ENCODE results near the gene JPH3. TPM values are rescaled to one million over a fixed set of nuclear protein-coding genes. Genes with fewer than 3 reads are reported as not detected.
A peak's percentile ranks its signal among the peaks of the same experiment; 100 is the strongest.

JPH3 gene
- total RNA-seq, 1 experiment from 2014 or later: 0.57 TPM

GRCh38 chr16:87600246-87600645, 2.1 kb upstream of the JPH3 start:
- Mint-ChIP-seq H3K4me1 (ENCODE audit: low read depth, unreplicated experiment) (peaks cover 6% of the 10 kb centered on the region), H3K36me3 (ENCODE audit: insufficient read depth, unreplicated experiment) (no peaks in the 10 kb centered on the region), H3K27ac (ENCODE audit: unreplicated experiment) (no peak overlapping the region), H3K9me3 (ENCODE audit: low read depth, unreplicated experiment) (no peaks in the 10 kb centered on the region), H3K27me3 (ENCODE audit: unreplicated experiment) (peaks cover 27% of the 10 kb centered on the region), H3K4me3 (ENCODE audit: low read depth, unreplicated experiment) (no peak overlapping the region)
- intact Hi-C loops (cut with micrococcal nuclease; ENCODE audit: unreplicated experiment): no loop called here
- TF ChIP-seq CTCF (IDR thresholded peaks at IDR 0.05; ENCODE audit: unreplicated experiment): no peak
- CTCF ChIA-PET: no interaction called here
- no TSS peak for BruUV-seq (replicated peaks)
- DNase-seq: no peak

GRCh38 chr16:87601401-87601981, 817 bp upstream of the JPH3 start:
- Mint-ChIP-seq H3K9me3 (ENCODE audit: low read depth, unreplicated experiment) (no peaks in the 10 kb centered on the region), H3K4me3 (ENCODE audit: low read depth, unreplicated experiment) (peak overlapping the region; percentile 32), H3K4me1 (ENCODE audit: low read depth, unreplicated experiment) (peaks cover 6% of the 10 kb centered on the region), H3K27me3 (ENCODE audit: unreplicated experiment) (peaks cover 40% of the 10 kb centered on the region), H3K36me3 (ENCODE audit: insufficient read depth, unreplicated experiment) (no peaks in the 10 kb centered on the region), H3K27ac (ENCODE audit: unreplicated experiment) (no peak overlapping the region)
- no TSS peak for BruUV-seq (replicated peaks)
- no peak for DNase-seq
- intact Hi-C loops (cut with micrococcal nuclease; ENCODE audit: unreplicated experiment): no loop called here
- TF ChIP-seq CTCF (IDR thresholded peaks at IDR 0.05; ENCODE audit: unreplicated experiment): no peak
- CTCF ChIA-PET: interaction anchor here (0.7 kb wide), 1 partner anchor 218 kb away, joined by 4 read pairs; no protein-coding TSS in a partner anchor

GRCh38 chr16:87602821-87603683, 744 bp downstream of the JPH3 start:
- TF ChIP-seq CTCF (IDR thresholded peaks at IDR 0.05; ENCODE audit: unreplicated experiment): no peak
- peaks cover 6% of the 10 kb centered on the region for H3K4me1 Mint-ChIP-seq (ENCODE audit: low read depth, unreplicated experiment)
- no peak for DNase-seq
- no peaks in the 10 kb centered on the region for H3K36me3 Mint-ChIP-seq (ENCODE audit: insufficient read depth, unreplicated experiment)
- CTCF ChIA-PET: no interaction called here
- H3K9me3 Mint-ChIP-seq (ENCODE audit: low read depth, unreplicated experiment): no peaks in the 10 kb centered on the region
- peaks cover 56% of the 10 kb centered on the region for H3K27me3 Mint-ChIP-seq (ENCODE audit: unreplicated experiment)
- intact Hi-C loops (cut with micrococcal nuclease; ENCODE audit: unreplicated experiment): no loop called here
- H3K27ac Mint-ChIP-seq (ENCODE audit: unreplicated experiment): no peak overlapping the region
- peak overlapping the region; percentile 66 for H3K4me3 Mint-ChIP-seq (ENCODE audit: low read depth, unreplicated experiment)
- BruUV-seq (replicated peaks): no TSS peak

- no peak for DNase-seq
- Mint-ChIP-seq H3K36me3 (ENCODE audit: insufficient read depth, unreplicated experiment) (no peaks in the 10 kb centered on the region), H3K27me3 (ENCODE audit: unreplicated experiment) (peaks cover 65% of the 10 kb centered on the region), H3K27ac (ENCODE audit: unreplicated experiment) (no peak overlapping the region), H3K4me1 (ENCODE audit: low read depth, unreplicated experiment) (peaks cover 6% of the 10 kb centered on the region), H3K9me3 (ENCODE audit: low read depth, unreplicated experiment) (no peaks in the 10 kb centered on the region), H3K4me3 (ENCODE audit: low read depth, unreplicated experiment) (peak overlapping the region; percentile 66)
- no peak for TF ChIP-seq CTCF (IDR thresholded peaks at IDR 0.05; ENCODE audit: unreplicated experiment)
- CTCF ChIA-PET: interaction anchor here (0.7 kb wide), 1 partner anchor 683 kb away, joined by 3 read pairs; no protein-coding TSS in a partner anchor
- no TSS peak for BruUV-seq (replicated peaks)
- intact Hi-C loops (cut with micrococcal nuclease; ENCODE audit: unreplicated experiment): no loop called here
These were observed 1.7 kb downstream of the JPH3 start for GRCh38 chr16:87603684-87604633.

Data from Calu3 (cell line).